Spinal cord (tissue), 10 donors: ENCODE measurements around the gene PLEKHA8. TPM values are rescaled to one million over a fixed set of nuclear protein-coding genes. Genes with fewer than 3 reads are reported as not detected.

Experiments
- DNase-seq, 6 donors: peaks; one replicate each; pipeline versions ENCODE4 v3.0.0 to v3.0.0-alpha.2; 2013 to 2015; ENCODE audit warnings: low spot score in 6 of 6, low read depth in 4 of 6
- H3K27ac ChIP-seq: one replicate; pipeline ENCODE4 v1.5.1; 2013; ENCODE audit warnings: low read depth, low read length, control low read depth
- H3K27me3 ChIP-seq: one replicate; pipeline ENCODE4 v1.6.1; 2013; ENCODE audit warnings: low read length; ENCODE audit not compliant: control insufficient read depth, insufficient read depth
- H3K36me3 ChIP-seq: one replicate; pipeline ENCODE4 v1.6.1; 2013; ENCODE audit warnings: low read length; ENCODE audit not compliant: control insufficient read depth, insufficient read depth
- H3K4me1 ChIP-seq: one replicate; pipeline ENCODE4 v1.6.1; 2013; ENCODE audit warnings: low read length; ENCODE audit not compliant: control insufficient read depth, insufficient read depth
- H3K4me3 ChIP-seq: one replicate; pipeline ENCODE4 v1.5.1; 2013; ENCODE audit warnings: low read depth, low read length, control low read depth
- H3K9me3 ChIP-seq: one replicate; pipeline ENCODE4 v1.6.1; 2013; ENCODE audit warnings: low read length; ENCODE audit not compliant: control insufficient read depth, insufficient read depth
- WGBS: methylation state at CpG from one replicate; pipeline ENCODE4 v1.1.5; 2013; ENCODE audit warnings: missing lambda C conversion rate; ENCODE audit not compliant: insufficient coverage; 5-methylcytosine and 5-hydroxymethylcytosine counted together
- polyA plus RNA-seq, 2 donors: library from polyadenylated mRNA; unstranded; fragments of 120-200 nt; gene quantifications; one replicate each; pipeline ENCODE4 v1.2.1, GENCODE V29; 2013; ENCODE audit not compliant: insufficient read length in 2 of 2
- total RNA-seq, 2 donors: library from RNA; depleted of rRNA in 1 of 2; stranded (reverse); fragments of 120-200 nt in 1 of 2; fragments of >200 nt in 1 of 2; gene quantifications; one replicate each; pipeline versions ENCODE4 v1.2.3 to v1.2.4, GENCODE V29; 2013 to 2014
- donor health status: healthy.

The PLEKHA8 gene
- total and polyA plus RNA-seq, 4 donors, result 13.8 to 22.6 (median 19.0) TPM

GRCh38 chr7:30032310-30033125 is 4.3 kb downstream of the PLEKHA8 start:
- DNase-seq, result no peak
- Histone ChIP-seq H3K4me1 (no peaks in the 10 kb centered on the region), H3K9me3 (no peaks in the 10 kb centered on the region), H3K4me3 (no peak overlapping the region), H3K36me3 (peaks cover 2% of the 10 kb centered on the region), H3K27ac (no peak overlapping the region), H3K27me3 (no peaks in the 10 kb centered on the region)
- WGBS, result 38% methylated on average over 1 of the region's 4 CpGs

DNA sequence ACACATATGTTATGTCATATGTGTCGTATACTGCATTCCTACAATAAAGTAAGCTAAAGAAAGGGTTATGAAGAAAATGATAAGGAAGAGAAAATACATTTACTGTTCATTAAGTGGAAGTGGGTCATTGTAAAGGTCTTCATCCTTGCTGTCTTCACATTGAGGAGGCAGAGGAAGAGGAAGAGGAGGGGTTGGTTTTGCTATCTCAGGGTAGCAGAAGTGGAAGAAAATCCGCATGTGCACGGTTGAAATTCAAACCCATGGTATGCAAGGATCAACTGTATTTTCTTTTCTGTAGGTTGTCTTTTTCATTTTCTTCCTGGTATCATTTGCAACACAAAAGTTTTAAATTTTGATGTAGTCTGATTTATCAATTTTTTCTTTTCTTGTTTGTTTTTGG is 6.3 kb downstream of the PLEKHA8 start:
- no peak for DNase-seq
- Histone ChIP-seq H3K9me3 (no peaks in the 10 kb centered on the region), H3K27ac (no peak overlapping the region), H3K4me3 (no peak overlapping the region), H3K36me3 (peaks cover 2% of the 10 kb centered on the region), H3K27me3 (no peaks in the 10 kb centered on the region), H3K4me1 (no peaks in the 10 kb centered on the region)
- WGBS, result 100% methylated on average over 1 of the region's 3 CpGs

DNA sequence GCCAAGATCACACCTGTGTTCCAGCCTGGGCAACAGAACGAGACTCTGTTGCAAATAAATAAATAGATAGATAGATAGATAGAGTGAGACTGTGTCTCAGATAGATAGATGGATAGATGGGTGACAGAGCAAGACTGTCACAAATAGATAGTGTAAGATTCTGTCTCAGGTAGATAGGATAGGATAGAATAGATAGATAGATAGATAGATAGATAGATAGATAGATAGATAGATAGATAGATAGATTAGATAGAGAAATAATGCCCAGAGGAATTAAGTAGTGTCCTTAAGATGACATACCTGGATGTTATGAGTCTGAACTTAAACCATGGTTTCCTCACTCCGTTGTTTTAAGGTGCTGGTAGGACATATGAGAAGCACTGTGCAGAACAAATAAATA is 8.0 kb downstream of the PLEKHA8 start:
- H3K27ac ChIP-seq, result no peak overlapping the region
- H3K27me3 ChIP-seq, result no peaks in the 10 kb centered on the region
- H3K4me3 ChIP-seq, result no peak overlapping the region
- WGBS, result 77% methylated on average over 1 of the region's 2 CpGs
- peaks cover 2% of the 10 kb centered on the region for H3K36me3 ChIP-seq
- no peaks in the 10 kb centered on the region for H3K9me3 ChIP-seq
- no peaks in the 10 kb centered on the region for H3K4me1 ChIP-seq
- DNase-seq, result no peak

- H3K4me1 ChIP-seq, result no peaks in the 10 kb centered on the region
- H3K27ac ChIP-seq, result no peak overlapping the region
- DNase-seq, result no peak
- 89% methylated on average over 1 of the region's 3 CpGs for WGBS
- H3K9me3 ChIP-seq, result no peaks in the 10 kb centered on the region
- H3K36me3 ChIP-seq, result peaks cover 2% of the 10 kb centered on the region
- no peaks in the 10 kb centered on the region for H3K27me3 ChIP-seq
- no peak overlapping the region for H3K4me3 ChIP-seq
Observed at GRCh38 chr7:30038196-30038980, 10.2 kb downstream of the PLEKHA8 start.

DNA sequence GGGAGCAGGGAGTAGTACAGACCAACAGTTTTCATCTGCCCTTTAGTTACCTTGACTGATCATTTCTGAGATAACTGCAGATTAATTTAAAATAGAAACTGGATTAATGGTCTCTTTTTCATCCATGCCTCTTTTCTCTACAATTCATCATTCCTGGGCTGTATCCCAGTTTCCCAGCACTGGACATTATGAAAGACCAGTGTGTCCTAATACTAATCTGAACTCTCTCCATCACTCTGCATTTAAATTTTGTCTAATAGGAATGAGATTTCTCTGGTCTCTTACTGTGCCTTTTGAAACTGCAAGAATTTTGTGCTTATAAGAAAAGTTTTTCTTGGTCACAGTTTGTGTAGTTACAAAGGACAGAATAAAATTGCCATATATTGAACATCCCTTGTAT is 12.7 kb downstream of the PLEKHA8 start:
- no peak overlapping the region for H3K4me3 ChIP-seq

GRCh38 chr7:30041526-30042269 is 13.5 kb downstream of the PLEKHA8 start:
- Histone ChIP-seq H3K27ac (no peak overlapping the region), H3K27me3 (no peaks in the 10 kb centered on the region), H3K36me3 (peaks cover 4% of the 10 kb centered on the region), H3K4me1 (no peaks in the 10 kb centered on the region), H3K4me3 (no peak overlapping the region), H3K9me3 (no peaks in the 10 kb centered on the region)
- no peak for DNase-seq
- 79% methylated on average over 3 of the region's 4 CpGs for WGBS

More for the DNA sequence above, 12.7 kb downstream of the PLEKHA8 start:
- H3K9me3 ChIP-seq, result no peaks in the 10 kb centered on the region
- no peak for DNase-seq
- no peaks in the 10 kb centered on the region for H3K4me1 ChIP-seq
- no peaks in the 10 kb centered on the region for H3K27me3 ChIP-seq
- peaks cover under 1% of the 10 kb centered on the region for H3K36me3 ChIP-seq
- H3K27ac ChIP-seq, result no peak overlapping the region

DNA sequence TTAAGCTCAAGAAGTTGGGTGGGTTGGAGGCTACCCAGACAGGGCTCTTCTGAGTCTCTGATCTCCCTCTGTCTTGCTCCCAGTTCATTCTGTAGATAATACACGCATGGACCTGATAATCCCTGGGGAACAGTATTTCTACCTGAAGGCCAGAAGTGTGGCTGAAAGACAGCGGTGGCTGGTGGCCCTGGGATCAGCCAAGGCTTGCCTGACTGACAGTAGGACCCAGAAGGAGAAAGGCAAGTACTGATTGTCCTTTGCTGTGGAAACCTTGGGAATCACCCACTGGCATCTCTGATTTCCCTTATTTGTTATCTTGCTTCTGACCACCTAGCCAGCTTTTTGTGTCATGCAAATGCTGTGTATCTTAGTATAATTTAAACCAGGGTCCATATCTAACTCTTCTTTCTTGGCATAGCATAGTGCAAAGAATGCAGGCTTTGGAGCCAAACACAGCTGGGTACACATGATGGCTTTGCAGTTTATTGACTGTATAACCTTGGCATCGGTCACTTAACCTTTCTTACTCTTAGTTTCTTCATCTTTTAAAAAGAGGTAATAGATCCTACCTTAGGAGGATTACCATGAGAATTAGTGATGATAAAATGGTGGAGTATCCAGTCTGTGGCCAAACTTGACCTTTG is 18.0 kb downstream of the PLEKHA8 start:
- 100% methylated on average over 2 of the region's 3 CpGs for WGBS
- H3K27ac ChIP-seq, result no peak overlapping the region
- no peaks in the 10 kb centered on the region for H3K9me3 ChIP-seq
- no peak overlapping the region for H3K4me3 ChIP-seq
- no peak for DNase-seq
- H3K36me3 ChIP-seq, result peaks cover 6% of the 10 kb centered on the region
- no peaks in the 10 kb centered on the region for H3K27me3 ChIP-seq
- H3K4me1 ChIP-seq, result no peaks in the 10 kb centered on the region

DNA sequence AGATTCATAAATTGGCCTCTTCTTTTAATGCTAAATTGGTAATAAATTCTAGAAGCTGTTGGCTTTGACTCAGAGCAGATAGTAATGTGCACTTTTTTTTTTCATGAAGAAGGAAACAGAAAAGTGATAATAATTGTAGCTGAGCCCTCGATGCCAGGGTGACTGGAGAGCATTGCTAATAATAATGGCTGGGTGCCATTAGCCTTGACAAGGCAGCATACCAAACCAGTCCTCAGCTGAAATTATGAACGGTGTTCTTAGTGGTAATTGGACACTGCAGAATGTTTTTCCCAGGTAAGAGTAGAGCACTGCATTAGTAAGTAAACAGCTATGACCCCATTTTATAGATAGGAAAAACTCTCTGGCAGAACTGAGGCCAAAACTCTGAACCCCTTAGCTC is 18.9 kb downstream of the PLEKHA8 start:
- Histone ChIP-seq H3K9me3 (no peaks in the 10 kb centered on the region), H3K4me3 (no peak overlapping the region), H3K27ac (no peak overlapping the region), H3K27me3 (no peaks in the 10 kb centered on the region), H3K36me3 (peaks cover 9% of the 10 kb centered on the region), H3K4me1 (no peaks in the 10 kb centered on the region)
- WGBS, result 100% methylated on average over 1 of the region's 2 CpGs
- DNase-seq, result no peak

DNA sequence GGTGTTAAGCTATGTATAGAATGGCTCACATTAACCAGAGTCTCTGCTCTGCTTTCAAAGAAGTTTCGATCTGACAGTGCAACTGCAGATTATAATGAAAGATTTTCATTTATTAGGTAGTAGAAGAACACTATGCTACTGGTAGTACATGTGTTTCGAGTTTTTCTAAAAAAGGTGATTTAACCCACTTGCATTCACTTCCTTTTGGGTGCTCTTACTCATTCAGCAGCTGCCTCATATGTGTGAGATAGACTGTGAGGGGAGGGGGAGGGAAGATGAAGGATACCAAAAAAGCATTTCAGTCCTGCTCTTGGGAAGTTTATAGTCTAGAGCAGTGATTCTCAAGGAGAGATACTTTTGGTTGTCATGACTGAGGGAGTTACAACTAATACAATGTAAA is 20.4 kb downstream of the PLEKHA8 start:
- no CpG with 5 or more reads among the region's 2 CpGs for WGBS
- Histone ChIP-seq H3K27ac (no peak overlapping the region), H3K4me1 (no peaks in the 10 kb centered on the region), H3K27me3 (no peaks in the 10 kb centered on the region), H3K4me3 (no peak overlapping the region), H3K9me3 (no peaks in the 10 kb centered on the region), H3K36me3 (peaks cover 9% of the 10 kb centered on the region)
- DNase-seq, result no peak
